ENCODE measurements around the gene DNAH3. TPM values are rescaled to one million over a fixed set of nuclear protein-coding genes. Genes with fewer than 3 reads are reported as not detected.

The DNAH3 gene
- total and polyA plus RNA-seq, 2 of the 13 experiments (the other 11 are each of a cell fraction or from before 2014, with no cell fraction given): 0.07 to 0.08 TPM

DNA sequence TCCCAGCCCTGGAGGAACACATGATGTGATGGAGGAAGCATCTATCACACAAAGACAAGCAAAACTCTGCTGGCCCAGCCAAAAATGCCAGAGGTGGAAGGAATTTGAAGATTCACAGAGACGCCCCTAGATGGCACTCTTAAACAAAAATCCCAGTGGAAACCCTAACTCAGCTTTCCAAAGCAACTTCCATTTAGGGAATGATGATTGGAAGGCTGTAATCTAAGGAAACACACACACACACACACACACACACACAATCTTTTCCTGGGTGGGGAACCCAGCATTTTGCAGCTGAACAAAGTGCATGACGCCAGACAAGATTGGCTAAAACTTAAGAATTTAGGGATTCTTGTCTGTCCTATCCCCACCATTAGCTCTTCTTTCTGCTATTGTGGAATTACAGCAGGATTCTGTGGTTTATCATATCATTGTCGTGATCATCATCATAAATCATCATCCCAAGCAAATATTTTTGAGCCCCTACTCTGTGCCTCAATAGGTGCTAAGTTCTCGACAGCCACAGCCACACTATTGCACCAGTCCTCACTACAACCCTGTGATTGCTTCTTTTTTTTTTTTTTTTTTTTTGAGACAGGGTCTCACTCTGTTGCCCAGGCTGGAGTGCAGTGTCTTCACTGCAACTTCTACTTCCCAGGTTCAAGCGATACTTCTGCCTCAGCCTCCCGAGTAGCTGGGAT is 6.3 kb upstream of the DNAH3 start (continued):
- TF ChIP-seq, protein P1, sequence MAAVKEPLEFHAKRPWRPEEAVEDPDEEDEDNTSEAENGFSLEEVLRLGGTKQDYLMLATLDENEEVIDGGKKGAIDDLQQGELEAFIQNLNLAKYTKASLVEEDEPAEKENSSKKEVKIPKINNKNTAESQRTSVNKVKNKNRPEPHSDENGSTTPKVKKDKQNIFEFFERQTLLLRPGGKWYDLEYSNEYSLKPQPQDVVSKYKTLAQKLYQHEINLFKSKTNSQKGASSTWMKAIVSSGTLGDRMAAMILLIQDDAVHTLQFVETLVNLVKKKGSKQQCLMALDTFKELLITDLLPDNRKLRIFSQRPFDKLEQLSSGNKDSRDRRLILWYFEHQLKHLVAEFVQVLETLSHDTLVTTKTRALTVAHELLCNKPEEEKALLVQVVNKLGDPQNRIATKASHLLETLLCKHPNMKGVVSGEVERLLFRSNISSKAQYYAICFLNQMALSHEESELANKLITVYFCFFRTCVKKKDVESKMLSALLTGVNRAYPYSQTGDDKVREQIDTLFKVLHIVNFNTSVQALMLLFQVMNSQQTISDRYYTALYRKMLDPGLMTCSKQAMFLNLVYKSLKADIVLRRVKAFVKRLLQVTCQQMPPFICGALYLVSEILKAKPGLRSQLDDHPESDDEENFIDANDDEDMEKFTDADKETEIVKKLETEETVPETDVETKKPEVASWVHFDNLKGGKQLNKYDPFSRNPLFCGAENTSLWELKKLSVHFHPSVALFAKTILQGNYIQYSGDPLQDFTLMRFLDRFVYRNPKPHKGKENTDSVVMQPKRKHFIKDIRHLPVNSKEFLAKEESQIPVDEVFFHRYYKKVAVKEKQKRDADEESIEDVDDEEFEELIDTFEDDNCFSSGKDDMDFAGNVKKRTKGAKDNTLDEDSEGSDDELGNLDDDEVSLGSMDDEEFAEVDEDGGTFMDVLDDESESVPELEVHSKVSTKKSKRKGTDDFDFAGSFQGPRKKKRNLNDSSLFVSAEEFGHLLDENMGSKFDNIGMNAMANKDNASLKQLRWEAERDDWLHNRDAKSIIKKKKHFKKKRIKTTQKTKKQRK (IDR thresholded peaks at IDR 0.05; ENCODE audit: low read length): no peak
- TF ChIP-seq NCOR1 (IDR thresholded peaks at IDR 0.05; ENCODE audit: borderline replicate concordance, low read length): no peak
- TF ChIP-seq, protein P2, sequence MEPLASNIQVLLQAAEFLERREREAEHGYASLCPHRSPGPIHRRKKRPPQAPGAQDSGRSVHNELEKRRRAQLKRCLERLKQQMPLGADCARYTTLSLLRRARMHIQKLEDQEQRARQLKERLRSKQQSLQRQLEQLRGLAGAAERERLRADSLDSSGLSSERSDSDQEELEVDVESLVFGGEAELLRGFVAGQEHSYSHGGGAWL (CRISPR knock-in tag; IDR thresholded peaks at IDR 0.05): no peak
- TF ChIP-seq ERF (CRISPR knock-in tag; IDR thresholded peaks at IDR 0.05): no peak
- TF ChIP-seq ZFP37 (CRISPR knock-in tag; IDR thresholded peaks at IDR 0.05; ENCODE audit: borderline replicate concordance): 0 out of 2 replicates have a peak, but pooled peaks have one; percentile 15
- TF ChIP-seq BORCS8-MEF2B (CRISPR knock-in tag; IDR thresholded peaks at IDR 0.05): no peak
- no peak for TF ChIP-seq ZNF430 (CRISPR knock-in tag; IDR thresholded peaks at IDR 0.05)
- no peak for TF ChIP-seq MIER2 (CRISPR knock-in tag; IDR thresholded peaks at IDR 0.05)
- TF ChIP-seq RXRA (CRISPR knock-in tag; IDR thresholded peaks at IDR 0.05): no peak
- TF ChIP-seq, protein P3, sequence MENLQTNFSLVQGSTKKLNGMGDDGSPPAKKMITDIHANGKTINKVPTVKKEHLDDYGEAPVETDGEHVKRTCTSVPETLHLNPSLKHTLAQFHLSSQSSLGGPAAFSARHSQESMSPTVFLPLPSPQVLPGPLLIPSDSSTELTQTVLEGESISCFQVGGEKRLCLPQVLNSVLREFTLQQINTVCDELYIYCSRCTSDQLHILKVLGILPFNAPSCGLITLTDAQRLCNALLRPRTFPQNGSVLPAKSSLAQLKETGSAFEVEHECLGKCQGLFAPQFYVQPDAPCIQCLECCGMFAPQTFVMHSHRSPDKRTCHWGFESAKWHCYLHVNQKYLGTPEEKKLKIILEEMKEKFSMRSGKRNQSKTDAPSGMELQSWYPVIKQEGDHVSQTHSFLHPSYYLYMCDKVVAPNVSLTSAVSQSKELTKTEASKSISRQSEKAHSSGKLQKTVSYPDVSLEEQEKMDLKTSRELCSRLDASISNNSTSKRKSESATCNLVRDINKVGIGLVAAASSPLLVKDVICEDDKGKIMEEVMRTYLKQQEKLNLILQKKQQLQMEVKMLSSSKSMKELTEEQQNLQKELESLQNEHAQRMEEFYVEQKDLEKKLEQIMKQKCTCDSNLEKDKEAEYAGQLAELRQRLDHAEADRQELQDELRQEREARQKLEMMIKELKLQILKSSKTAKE (CRISPR knock-in tag; IDR thresholded peaks at IDR 0.05; ENCODE audit: borderline replicate concordance): no peak
- TF ChIP-seq ZBTB42 (CRISPR knock-in tag; IDR thresholded peaks at IDR 0.05): no peak
- TF ChIP-seq, protein P4, sequence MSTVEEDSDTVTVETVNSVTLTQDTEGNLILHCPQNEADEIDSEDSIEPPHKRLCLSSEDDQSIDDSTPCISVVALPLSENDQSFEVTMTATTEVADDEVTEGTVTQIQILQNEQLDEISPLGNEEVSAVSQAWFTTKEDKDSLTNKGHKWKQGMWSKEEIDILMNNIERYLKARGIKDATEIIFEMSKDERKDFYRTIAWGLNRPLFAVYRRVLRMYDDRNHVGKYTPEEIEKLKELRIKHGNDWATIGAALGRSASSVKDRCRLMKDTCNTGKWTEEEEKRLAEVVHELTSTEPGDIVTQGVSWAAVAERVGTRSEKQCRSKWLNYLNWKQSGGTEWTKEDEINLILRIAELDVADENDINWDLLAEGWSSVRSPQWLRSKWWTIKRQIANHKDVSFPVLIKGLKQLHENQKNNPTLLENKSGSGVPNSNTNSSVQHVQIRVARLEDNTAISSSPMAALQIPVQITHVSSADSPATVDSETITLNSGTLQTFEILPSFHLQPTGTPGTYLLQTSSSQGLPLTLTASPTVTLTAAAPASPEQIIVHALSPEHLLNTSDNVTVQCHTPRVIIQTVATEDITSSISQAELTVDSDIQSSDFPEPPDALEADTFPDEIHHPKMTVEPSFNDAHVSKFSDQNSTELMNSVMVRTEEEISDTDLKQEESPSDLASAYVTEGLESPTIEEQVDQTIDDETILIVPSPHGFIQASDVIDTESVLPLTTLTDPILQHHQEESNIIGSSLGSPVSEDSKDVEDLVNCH (CRISPR knock-in tag; IDR thresholded peaks at IDR 0.05): 0 out of 2 replicates have a peak, but pooled peaks have one; percentile 58
- no peak for TF ChIP-seq NCOA5 (CRISPR knock-in tag; IDR thresholded peaks at IDR 0.05)
- TF ChIP-seq, protein P5, sequence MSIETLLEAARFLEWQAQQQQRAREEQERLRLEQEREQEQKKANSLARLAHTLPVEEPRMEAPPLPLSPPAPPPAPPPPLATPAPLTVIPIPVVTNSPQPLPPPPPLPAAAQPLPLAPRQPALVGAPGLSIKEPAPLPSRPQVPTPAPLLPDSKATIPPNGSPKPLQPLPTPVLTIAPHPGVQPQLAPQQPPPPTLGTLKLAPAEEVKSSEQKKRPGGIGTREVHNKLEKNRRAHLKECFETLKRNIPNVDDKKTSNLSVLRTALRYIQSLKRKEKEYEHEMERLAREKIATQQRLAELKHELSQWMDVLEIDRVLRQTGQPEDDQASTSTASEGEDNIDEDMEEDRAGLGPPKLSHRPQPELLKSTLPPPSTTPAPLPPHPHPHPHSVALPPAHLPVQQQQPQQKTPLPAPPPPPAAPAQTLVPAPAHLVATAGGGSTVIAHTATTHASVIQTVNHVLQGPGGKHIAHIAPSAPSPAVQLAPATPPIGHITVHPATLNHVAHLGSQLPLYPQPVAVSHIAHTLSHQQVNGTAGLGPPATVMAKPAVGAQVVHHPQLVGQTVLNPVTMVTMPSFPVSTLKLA (IDR thresholded peaks at IDR 0.05): no peak
- TF ChIP-seq, protein P6, sequence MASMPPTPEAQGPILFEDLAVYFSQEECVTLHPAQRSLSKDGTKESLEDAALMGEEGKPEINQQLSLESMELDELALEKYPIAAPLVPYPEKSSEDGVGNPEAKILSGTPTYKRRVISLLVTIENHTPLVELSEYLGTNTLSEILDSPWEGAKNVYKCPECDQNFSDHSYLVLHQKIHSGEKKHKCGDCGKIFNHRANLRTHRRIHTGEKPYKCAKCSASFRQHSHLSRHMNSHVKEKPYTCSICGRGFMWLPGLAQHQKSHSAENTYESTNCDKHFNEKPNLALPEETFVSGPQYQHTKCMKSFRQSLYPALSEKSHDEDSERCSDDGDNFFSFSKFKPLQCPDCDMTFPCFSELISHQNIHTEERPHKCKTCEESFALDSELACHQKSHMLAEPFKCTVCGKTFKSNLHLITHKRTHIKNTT (CRISPR knock-in tag; IDR thresholded peaks at IDR 0.05): no peak
- TF ChIP-seq ZNF550 (CRISPR knock-in tag; IDR thresholded peaks at IDR 0.05; ENCODE audit: borderline replicate concordance): no peak
- no peak for TF ChIP-seq KDM5A (IDR thresholded peaks at IDR 0.05; ENCODE audit: borderline replicate concordance, low read length)
- TF ChIP-seq SNAI1 (CRISPR knock-in tag; IDR thresholded peaks at IDR 0.05; ENCODE audit: borderline replicate concordance): no peak

Measured in HepG2 (cell line).